ENCODE data around the gene TM9SF3. TPM values are rescaled to one million over a fixed set of nuclear protein-coding genes. Genes with fewer than 3 reads are reported as not detected.

The TM9SF3 gene
- total RNA-seq, 4 donors from 2014 or later, result 27.5 to 32.4 (median 31.0) TPM

- in situ Hi-C loops (cut with MboI; ENCODE audit: low sequenced_read_pairs in 4 of 4), result no loop called here
- Histone ChIP-seq H3K4me3 (no peak overlapping the region), H3K9me3 (no peaks in the 10 kb centered on the region), H3K36me3 (no peaks in the 10 kb centered on the region), H3K27me3 (no peaks in the 10 kb centered on the region), H3K27ac (no peak overlapping the region), H3K4me1 (no peaks in the 10 kb centered on the region)
- intact Hi-C loops (cut with DNase I; ENCODE audit: low total_unique reads), result no loop called here
- no peak for TF ChIP-seq POLR2A (IDR thresholded peaks at IDR 0.05)
- TF ChIP-seq, protein P1, sequence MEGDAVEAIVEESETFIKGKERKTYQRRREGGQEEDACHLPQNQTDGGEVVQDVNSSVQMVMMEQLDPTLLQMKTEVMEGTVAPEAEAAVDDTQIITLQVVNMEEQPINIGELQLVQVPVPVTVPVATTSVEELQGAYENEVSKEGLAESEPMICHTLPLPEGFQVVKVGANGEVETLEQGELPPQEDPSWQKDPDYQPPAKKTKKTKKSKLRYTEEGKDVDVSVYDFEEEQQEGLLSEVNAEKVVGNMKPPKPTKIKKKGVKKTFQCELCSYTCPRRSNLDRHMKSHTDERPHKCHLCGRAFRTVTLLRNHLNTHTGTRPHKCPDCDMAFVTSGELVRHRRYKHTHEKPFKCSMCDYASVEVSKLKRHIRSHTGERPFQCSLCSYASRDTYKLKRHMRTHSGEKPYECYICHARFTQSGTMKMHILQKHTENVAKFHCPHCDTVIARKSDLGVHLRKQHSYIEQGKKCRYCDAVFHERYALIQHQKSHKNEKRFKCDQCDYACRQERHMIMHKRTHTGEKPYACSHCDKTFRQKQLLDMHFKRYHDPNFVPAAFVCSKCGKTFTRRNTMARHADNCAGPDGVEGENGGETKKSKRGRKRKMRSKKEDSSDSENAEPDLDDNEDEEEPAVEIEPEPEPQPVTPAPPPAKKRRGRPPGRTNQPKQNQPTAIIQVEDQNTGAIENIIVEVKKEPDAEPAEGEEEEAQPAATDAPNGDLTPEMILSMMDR (IDR thresholded peaks at IDR 0.05 in 4 of 5, conservative IDR thresholded peaks at IDR 0.05 in 1 of 5), result peak in 3 of 5 experiments; percentile 12 to 36 (median 27)
- ATAC-seq (peak in 1 of 2 donors; percentile 39), DNase-seq (no peak)
Observed at GRCh38 chr10:96470116-96470743, 116.6 kb downstream of the TM9SF3 start.

GRCh38 chr10:96468845-96469244 lies 118.0 kb downstream of the TM9SF3 start:
- Histone ChIP-seq H3K9me3 (no peaks in the 10 kb centered on the region), H3K36me3 (no peaks in the 10 kb centered on the region), H3K4me3 (no peak overlapping the region), H3K27me3 (no peaks in the 10 kb centered on the region), H3K4me1 (no peaks in the 10 kb centered on the region), H3K27ac (no peak overlapping the region)
- ATAC-seq (no peak), DNase-seq (no peak)
- intact Hi-C loops (cut with DNase I; ENCODE audit: low total_unique reads) (no loop called here), in situ Hi-C loops (cut with MboI; ENCODE audit: low sequenced_read_pairs in 4 of 4) (no loop called here)
- TF ChIP-seq, protein P1 (IDR thresholded peaks at IDR 0.05 in 4 of 5, conservative IDR thresholded peaks at IDR 0.05 in 1 of 5), result no peak
- no peak for TF ChIP-seq POLR2A (IDR thresholded peaks at IDR 0.05)

Other genes starting within 250 kb of the TM9SF3 start
- gene OPALIN, start 228.0 kb downstream of the TM9SF3 start, total RNA-seq, result not detected
- 1 to 10 TPM in 1 of 4 donors, under 1 TPM in 2, not detected in 1; 0.10 to 1.0 (median 0.44) TPM for gene TLL2, start 73.1 kb downstream of the TM9SF3 start, total RNA-seq
- 1 to 10 TPM; 1.4 to 3.2 (median 2.8) TPM for gene PIK3AP1, start 133.5 kb upstream of the TM9SF3 start, total RNA-seq
- 10 to 100 TPM in 3 of 4 donors, 1 to 10 TPM in 1; 9.2 to 20.0 (median 14.6) TPM for gene LCOR, start 245.3 kb upstream of the TM9SF3 start, total RNA-seq

Measured in gastrocnemius medialis (tissue), 4 donors.